ENCODE data around the gene PIH1D1.
A peak's percentile ranks its signal among the peaks of the same experiment; 100 is the strongest.

PIH1D1 gene

DNA sequence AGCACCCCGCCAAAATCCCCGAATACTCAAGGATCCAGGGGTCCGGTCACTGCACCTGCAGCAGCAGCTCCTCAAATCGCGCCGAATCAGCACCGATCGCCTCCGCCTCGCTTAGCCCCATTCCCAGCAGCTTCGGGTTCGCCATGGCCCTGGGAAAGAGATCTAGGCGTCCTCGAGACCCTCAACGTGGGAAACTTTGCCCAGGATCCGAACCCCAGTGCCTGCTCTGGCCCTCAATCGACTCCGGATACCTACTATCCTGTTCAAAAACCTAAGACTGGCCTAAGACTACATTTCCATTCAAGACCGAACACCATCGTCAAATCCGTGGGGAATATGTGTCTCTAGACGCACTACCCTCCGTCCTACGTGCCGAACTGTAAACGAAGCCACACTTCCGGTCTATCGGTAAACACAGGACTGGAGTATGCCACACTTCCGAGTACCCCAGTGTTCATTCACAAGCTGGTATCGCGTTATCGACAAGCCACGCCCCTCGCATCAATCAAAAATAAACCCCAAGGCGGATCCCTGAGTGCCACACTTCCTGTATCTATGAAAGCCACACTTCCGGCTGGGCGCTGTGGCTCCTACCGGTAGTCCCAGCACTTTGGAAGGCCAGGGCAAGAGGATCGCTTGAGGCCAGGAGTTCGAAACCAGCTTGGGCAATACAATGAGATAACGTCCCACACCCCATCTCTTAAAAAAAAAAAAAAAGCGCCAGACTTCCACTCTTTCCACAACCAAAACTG, at the start of gene PIH1D1:
PIH1D1 (minus strand) TSS at position 385 of the 752 bp plus-strand sequence; CDS start at position 145, 240 bp downstream.
- no peak for DNase-seq

DNA sequence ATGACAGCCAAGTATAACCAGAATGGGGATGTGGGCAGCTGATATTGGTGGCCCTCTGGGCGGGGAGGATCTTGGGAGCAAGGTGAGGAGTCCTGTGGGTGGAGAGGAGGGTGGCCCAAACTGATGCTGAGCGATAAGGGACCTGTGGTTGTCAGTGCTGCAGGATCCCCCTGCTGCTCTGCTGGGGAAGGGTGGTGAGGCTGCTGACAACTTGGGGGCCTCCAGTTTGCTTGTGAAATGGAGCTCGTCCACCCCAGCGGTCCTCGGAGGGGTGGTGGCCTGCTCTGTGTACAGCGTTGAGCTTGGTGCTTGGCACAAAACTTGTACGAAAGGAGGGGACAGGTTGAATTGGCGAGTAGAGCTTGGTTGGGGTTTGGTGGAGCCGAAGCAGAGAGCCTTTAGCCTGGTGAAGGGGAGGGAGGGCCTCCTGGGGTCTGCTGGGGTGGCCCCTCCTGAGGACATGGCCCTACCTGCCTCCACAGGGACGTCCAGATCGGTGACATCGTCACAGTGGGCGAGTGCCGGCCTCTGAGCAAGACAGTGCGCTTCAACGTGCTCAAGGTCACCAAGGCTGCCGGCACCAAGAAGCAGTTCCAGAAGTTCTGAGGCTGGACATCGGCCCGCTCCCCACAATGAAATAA, 47.5 kb upstream of the PIH1D1 start:
- DNase-seq = no peak

DNA sequence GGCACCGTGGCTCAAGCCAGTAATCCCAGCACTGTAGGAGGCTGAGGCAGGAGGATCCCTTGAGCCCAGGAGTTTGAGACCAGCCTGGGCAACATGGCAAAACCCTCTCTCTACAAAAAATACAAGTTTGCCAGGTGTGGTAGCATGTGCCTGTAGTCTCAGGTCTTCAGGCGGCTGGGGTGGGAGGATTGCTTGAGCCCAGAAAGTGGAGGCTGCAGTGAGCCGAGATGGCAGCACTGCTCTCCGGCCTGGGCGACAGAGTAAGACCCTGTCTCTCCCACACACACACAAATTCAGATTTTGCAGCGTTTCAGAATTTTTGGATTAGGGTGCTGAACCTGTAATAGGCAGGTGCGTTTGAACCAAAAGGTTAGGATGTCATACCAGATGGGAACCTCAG, 46.9 kb upstream of the PIH1D1 start:
- no peak for DNase-seq

DNA sequence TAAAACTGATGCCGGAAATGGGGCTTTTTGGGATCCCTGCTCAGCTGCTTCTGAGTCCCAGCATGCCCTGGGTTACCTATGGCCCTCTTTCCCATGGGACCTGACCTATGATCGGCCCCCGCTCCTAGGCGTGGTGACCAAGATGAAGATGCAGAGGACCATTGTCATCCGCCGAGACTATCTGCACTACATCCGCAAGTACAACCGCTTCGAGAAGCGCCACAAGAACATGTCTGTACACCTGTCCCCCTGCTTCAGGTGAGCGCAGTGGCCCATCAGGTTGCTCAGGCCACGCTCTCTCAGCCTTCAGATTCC, 46.1 kb upstream of the PIH1D1 start:
- no peak for DNase-seq

DNA sequence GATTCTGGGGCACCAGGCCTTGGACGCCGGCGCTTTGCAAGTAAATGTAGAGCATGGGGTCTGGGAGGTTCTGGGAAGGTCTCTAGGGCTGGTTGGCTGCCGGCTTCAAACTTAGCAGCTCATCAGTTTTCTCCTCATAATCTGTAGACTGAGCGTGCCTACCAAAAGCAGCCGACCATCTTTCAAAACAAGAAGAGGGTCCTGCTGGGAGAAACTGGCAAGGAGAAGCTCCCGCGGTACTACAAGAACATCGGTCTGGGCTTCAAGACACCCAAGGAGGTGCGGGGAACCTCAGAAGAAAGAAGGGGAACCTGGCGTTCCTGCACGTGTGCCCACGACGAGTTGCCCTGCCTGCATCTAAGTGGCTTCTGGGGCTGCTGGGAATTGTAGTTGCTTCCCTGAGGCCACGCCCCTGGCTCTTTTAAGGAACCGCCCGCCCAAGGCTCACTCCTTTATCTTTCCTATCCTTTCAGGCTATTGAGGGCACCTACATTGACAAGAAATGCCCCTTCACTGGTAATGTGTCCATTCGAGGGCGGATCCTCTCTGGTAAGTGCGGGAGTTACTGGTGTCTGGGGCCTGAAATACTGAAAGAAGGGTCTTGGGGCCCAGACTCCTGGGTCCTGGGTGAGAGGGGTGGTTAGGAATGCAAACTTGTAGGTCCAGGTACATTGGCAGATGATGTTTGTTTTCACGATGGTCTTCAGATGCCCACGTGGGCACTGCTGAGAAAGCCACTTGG, 45.6 kb upstream of the PIH1D1 start:
- DNase-seq = no peak

DNA sequence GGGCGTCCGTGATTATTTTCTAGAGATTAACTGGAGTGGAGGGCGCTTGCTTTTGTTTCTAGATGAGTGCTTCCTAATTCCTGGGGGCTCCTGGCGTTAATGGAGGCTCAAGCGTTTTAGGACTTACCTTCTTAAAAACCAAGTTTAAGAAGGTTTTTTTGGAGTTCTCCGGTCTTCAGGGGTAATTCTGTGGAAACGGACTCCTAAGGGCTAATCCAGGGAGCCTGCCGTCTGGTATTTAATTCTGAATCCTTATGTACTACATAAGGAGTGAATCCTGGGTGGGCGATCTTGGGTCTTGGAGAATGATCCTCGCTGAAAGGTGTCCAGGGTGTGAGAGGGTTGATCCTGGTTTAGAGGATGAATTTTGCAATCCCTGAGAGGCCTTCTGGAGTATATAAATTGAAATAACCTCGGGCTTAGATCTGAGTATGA, 45.0 kb upstream of the PIH1D1 start:
- no peak for DNase-seq

DNA sequence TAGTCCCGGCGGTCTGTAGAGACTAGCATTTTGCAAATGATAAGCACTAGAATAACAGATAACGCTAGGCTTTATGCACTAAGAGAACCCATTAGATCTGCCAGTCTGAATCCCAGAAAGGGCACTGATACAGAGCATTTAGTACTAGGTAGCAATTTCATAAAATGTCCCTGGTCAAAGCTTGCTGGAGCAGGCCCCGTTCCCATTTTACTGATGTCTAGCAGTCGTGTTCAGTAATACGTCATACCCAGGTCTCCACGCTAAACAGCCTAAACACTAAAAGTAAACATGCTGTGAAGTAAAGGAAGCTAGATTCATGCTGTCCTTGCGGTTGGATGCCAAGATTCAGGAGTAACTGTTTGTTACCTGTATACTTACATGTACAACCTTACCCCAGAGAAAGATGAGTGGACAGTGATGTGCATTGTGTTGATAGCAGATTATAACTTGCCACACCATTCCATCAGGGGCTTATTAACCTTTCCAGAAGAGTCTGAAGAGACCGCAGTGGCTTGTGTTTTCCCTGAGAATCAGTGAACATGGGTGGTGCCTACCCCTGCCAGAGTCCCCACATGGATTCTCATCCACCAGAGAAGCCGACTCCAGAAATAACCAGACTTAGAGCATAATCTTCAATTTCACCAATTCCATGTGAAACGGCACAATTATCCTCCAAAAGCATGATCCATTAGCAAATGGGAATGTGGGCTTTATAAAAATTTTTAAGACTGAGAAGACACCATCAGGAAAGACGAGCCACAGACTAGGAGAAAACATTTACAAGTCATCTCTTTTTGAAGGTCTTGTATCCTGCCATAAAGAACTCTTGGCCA, 41.2 kb upstream of the PIH1D1 start:
- DNase-seq = no peak

DNA sequence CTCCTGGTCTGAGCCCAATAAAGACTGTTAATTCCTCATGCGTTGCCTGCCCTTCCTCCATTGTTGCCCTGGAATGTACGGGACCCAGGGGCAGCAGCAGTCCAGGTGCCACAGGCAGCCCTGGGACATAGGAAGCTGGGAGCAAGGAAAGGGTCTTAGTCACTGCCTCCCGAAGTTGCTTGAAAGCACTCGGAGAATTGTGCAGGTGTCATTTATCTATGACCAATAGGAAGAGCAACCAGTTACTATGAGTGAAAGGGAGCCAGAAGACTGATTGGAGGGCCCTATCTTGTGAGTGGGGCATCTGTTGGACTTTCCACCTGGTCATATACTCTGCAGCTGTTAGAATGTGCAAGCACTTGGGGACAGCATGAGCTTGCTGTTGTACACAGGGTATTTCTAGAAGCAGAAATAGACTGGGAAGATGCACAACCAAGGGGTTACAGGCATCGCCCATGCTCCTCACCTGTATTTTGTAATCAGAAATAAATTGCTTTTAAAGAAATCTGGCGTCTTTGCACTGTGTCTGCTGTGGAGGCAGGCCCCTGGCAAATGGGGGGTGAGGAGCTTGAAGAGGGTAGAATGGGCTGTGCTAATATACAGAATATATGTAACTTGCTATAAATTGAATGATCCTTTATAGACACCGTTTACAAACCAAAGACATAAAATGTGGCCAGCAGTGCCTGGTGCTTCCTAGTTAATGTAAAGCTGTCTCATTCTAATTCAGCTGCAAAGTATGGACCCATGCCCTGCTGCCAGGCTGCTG, 40.4 kb upstream of the PIH1D1 start:
- no peak for DNase-seq

DNA sequence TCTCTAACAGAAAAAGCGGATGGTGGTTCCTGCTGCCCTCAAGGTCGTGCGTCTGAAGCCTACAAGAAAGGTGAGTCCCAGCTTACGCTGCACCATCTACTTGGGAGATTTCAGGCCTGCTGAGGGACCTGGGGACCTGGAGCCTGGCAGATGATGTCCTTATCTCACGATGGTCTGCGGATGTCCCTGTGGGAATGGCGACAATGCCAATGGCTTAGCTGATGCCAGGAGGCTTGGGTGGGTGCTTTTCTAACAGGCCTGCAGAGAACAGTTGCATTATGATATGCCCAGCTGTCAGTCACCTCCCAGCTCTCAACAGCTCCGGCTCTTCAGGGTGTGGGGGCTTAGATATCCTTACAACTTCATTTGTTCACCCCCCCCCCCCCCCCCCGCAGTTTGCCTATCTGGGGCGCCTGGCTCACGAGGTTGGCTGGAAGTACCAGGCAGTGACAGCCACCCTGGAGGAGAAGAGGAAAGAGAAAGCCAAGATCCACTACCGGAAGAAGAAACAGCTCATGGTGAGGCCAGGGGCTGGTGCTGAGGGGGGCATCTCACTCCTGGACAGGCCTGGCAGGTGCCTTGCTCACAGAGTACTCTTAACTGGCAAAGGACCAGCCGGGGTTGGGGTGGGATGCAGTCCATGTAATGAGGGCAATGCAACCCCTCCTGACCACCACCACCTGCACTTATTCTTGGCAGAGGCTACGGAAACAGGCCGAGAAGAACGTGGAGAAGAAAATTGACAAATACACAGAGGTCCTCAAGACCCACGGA, 39.6 kb upstream of the PIH1D1 start:
- DNase-seq = no peak

DNA sequence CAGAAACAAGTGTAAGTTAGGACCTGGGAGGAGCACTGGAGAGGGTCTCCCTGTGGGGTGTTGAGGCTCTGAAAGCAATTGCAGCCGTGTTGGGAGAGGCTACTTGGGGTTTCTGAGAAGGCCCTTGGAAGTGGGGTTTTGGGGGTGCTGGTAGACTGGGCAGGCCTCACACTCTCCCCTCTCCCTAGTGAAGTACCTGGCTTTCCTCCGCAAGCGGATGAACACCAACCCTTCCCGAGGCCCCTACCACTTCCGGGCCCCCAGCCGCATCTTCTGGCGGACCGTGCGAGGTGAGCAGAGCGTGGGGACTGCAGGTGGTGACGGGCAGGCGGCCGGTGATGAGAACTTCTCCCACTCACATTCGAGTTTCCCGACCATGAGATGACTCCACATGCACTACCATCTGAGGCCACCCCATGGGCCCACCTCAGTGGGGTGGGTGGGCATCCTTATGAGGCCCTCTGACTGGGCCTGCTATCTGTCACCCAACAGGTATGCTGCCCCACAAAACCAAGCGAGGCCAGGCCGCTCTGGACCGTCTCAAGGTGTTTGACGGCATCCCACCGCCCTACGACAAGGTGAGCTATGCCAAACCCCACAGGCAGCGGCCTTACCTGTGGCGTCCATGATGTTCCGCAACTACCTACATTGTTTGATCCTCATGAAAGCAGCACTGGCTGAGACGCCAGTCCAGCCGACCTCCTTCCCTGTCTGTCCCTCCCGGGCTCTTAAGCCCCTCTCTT, 38.8 kb upstream of the PIH1D1 start:
- no peak for DNase-seq

DNA sequence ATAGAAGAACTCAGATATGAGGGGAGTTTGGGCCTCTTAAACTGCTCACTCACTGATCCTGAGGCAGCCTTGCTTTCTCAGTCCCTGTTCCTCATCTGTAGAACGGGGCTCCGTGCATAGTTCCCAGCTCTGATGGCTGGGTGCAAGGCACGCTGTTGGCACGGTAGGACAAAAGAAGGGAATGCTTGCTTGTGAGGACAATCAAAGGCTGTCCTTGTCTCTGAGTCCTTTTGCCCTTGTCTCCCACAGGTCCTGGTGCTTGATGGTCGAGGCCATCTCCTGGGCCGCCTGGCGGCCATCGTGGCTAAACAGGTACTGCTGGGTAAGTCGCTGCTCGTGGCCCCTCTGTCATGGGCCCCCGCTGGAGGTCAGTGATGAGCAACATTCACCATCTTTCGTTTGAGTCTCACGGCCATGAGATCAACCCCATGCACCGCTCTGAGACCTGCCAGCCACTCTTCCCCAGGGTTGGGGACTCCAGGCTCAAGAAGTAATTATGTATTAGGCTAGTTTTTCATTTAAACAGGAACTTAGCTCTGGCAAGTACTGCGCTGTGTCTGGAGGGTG, 38.1 kb upstream of the PIH1D1 start:
- no peak for DNase-seq

DNA sequence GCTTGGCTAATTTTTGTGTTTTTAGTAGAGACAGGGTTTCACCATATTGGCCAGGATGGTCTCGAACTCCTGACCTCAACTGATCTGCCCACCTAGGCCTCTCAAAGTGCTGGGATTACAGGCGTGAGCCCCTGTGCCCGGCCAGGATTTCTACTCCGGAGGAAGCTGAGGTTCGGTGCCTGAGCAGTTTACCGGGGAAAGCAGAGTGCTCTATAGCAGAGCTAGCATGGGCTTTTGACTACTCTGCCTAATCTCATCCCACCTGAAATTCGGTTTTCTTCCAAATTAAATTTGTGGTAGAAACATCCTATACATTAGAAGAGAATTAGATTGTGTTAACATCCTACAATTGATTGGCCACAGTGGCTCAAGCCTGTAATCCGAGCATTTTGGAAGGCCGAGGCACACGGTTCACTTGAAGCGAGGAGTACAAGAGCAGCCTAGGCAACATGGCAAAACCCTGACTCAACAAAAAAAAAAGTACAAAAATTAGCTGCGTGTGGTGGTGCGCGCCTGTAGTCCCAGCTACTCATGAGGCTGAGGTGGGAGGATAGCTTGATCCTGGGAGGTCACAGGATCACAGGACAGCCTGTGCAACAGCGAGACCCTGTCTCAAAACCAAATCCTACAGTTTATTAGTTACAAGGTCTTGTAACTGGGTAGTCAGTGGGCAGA, 37.4 kb upstream of the PIH1D1 start:
- DNase-seq = no peak

DNA sequence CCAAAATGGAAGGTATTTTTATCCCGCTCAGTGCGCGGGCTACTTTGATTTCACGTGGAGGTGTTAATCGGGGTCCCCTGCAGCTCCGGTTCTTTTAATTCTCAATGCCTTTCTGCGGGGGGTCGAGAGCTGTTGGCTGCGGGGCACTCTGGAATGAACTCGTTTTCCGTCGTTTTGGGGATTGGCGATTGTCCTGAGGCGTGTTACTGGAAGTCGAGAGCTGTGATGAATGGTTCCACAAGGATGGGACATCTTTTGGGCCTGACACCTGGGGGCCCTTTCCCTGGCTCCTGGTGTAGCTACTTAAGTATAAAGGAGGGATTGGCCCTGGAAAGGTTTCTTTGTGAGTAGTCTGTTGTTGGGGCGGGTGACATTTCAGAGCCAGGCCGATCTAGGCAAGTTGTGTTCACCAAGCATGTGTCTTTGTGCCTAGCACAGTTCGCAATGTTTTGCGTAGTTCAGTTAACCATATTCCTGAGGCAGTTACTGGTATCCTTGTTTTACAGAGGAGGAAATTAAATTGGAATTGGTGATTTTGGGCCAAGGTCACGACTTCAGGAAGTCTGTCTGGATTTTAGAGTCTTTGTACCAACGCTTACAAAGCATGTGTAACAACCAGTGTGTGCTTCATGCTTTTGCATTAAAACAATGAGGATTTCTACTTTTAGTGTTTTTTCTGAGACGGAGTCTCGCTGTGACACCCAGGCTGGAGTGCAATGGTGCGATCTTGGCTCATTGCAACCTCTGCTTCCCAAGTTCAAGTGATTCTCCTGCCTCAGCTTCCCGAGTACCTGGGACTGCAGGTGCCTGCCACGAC, 36.6 kb upstream of the PIH1D1 start:
- DNase-seq = no peak

DNA sequence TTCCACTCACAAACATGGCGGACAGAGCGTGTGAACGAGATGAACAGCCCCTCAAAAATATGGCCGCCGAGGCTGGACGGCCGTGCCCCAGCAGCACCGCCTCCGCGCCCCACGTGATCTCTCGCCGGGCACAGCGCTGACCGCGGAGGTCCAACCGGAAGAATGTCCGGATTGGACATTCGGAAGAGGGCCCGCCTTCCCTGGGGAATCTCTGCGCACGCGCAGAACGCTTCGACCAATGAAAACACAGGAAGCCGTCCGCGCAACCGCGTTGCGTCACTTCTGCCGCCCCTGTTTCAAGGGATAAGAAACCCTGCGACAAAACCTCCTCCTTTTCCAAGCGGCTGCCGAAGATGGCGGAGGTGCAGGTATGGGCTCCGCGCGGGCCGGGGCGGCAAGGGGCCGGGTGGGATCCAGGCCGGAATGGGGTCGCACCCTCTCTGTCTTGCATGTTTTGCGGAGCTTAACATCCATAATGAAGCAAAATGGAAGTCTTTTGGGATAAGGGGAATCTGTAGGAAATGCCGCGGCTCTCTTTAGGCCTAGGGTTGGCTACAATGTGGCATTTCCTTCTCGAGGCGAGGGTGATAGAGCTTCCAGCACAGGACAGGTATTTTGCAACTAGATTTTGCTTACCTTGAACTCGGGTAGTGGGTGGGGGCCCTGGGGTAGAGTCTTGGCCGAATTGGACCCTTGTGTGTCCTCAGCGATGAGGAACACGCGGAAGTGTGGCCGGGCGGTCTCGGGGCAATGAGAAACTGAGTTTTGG, 35.8 kb upstream of the PIH1D1 start, which contains the start of gene RPL13A:
RPL13A (plus strand) TSS at position 332 of the 769 bp plus-strand sequence; CDS start at position 354, 22 bp downstream.
- peak; percentile 45 for DNase-seq

DNA sequence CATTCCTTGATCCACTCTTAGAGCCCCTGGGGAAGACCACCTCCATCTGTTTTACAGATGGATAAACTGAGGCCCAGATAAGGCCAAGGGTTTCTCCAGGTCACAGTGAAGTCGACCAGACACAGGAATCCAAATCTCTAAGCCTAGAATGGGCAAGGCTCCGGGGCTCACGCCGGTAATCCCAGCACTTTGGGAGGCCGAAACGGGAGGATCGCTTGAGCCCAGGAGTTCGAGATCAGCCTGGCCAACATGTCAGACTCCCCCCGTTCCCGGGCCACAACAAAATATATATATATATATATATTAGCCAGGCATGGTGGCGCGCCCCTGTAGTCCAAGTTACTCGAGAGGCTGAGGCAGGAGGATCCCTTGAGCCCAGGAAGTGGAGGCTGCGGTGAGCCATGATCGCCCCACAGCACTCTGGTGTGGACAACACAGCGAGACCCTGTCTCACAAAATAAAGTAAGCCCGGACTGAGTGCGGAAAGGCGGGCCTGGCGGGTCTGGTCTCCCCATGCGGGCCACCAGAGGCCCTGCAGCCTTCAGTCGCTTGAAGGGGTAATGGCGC, 35.2 kb upstream of the PIH1D1 start:
- DNase-seq = no peak

DNA sequence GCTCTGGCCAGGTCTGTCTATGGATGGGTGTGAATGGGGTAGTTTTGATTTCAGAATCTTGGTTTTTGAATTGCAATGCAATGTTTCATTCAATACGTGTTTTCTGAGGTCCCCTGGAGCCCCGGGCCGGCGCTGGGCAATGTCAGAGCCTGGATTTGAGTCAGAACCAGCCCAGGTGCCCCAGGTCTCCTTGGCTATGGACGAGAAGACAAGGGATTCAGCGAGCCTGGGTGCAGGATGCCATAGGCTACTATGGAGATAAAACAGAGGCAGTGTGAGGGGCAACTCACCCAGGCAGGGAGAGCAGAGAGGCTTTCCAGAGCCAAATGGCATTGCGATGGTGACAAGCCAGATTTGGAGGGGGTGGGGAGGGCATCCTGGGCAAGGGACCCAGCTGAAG, 34.6 kb upstream of the PIH1D1 start:
- no peak for DNase-seq

DNA sequence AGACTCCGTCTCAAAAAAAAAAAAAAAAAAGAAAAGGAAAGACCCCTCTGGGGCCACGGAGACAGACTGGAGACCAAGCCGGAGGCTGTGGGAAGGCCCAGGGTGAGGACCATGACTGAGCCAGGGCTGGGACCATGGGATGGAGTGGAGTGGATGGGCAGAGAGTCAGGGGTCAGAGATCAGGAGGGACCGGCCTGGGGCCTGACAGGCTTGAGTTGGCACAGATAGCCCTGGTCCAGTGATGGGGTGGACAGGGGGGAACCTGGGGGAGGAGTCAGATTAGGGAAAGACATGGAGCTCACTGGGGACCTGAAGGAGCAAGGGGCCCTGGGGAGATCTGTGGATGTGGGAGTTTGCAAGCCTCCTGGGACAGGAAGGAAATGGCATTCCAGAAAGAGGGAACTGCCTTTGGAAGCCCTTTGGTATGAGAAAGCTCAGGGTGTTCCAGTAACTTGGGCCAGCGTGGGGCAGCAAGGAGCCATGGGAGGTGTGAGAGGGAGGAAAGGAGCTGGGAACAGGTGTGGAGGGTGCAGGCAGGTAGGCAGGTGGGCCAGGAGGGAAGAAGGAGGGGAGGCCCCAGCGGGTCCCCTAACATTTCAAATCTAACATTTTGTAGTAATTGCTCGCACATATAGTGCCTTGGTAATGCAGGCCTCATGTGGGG, 29.5 kb upstream of the PIH1D1 start:
- DNase-seq = no peak
